Right lobe of liver (tissue), 6 donors: ENCODE results near the gene BEGAIN. TPM values are rescaled to one million over a fixed set of nuclear protein-coding genes. Genes with fewer than 3 reads are reported as not detected.

Experiments used
- ATAC-seq, 4 donors: fragments of 200-7000 bp; cut with Tn5 transposase; one replicate each; pipeline ENCODE4 v1.9.1; 2020; ENCODE audit warnings: mild to moderate bottlenecking in 4 of 4, moderate library complexity in 4 of 4
- DNase-seq, 3 donors: peaks; one replicate each; pipeline ENCODE4 v3.0.0-alpha.2; 2020
- H3K27ac ChIP-seq, 3 donors: fragments of 200-600 bp; one replicate each; pipeline ENCODE4 v1.8.0; 2022
- H3K27me3 ChIP-seq, 2 donors: fragments of 200-600 bp; one replicate each; pipeline ENCODE4 v1.8.0; 2022
- H3K36me3 ChIP-seq, 4 donors: fragments of 200-600 bp; sonication (generic) in 1 of 4; one replicate each; pipeline versions ENCODE4 v1.5.1 to v1.8.0; 2017 to 2022; ENCODE audit warnings: control low read depth in 1 of 4
- H3K4me1 ChIP-seq, 4 donors: fragments of 200-600 bp; sonication (generic) in 1 of 4; one replicate each; pipeline versions ENCODE4 v1.5.1 to v1.8.0; 2017 to 2022; ENCODE audit warnings: control low read depth in 1 of 4
- H3K4me3 ChIP-seq, 3 donors: fragments of 200-600 bp; one replicate each; pipeline ENCODE4 v1.8.0; 2022
- H3K9me3 ChIP-seq, 4 donors: fragments of 200-600 bp; sonication (generic) in 1 of 4; one replicate each; pipeline versions ENCODE4 v1.5.1 to v1.8.0; 2017 to 2022; ENCODE audit warnings: control low read depth in 1 of 4
- CTCF ChIP-seq, 4 donors: fragments of 200-600 bp in 3 of 4; fragments of 450-650 bp in 1 of 4; IDR thresholded peaks; one replicate each; pipeline versions ENCODE4 v1.5.1 to v1.8.0; 2016 to 2022; ENCODE audit warnings: antibody characterized with exemption in 4 of 4, mild to moderate bottlenecking in 2 of 4
- POLR2A ChIP-seq: fragments of 450-650 bp; IDR thresholded peaks from one replicate; pipeline ENCODE4 v1.6.1; 2017; ENCODE audit warnings: antibody characterized with exemption, mild to moderate bottlenecking
- WGBS: methylation state at CpG from one replicate; pipeline ENCODE4 v1.1.6; 2018; ENCODE audit warnings: low coverage, low lambda C conversion rate; ENCODE audit not compliant: insufficient coverage; ENCODE audit errors: missing lambda C conversion rate; 5-methylcytosine and 5-hydroxymethylcytosine counted together
- intact Hi-C, 2 donors: fragments of 100-400 bp; cut with DNase I; formaldehyde crosslinking; loops; one replicate each; pipeline versions ENCODE4 v1.11.2 to v1.14.1; 2022
- total RNA-seq, 6 experiments: library from RNA; depleted of rRNA in 2 of 6; stranded (reverse); fragments of >200 nt in 2 of 6; fragmentation: NEBNext Ultra II Directional in 3 of 6; extraction: Animal tissue kit (Norgen Biotek cat#: 25700) in 3 of 6; gene quantifications; one replicate each; pipeline versions ENCODE4 v1.1.0 to v1.2.4, GENCODE V29; 2016 to 2023
- donor health status: DM: no; HTN: yes; CAD: no.
- donor health status: DM: no; HTN: no; CAD: no.
- donor health status: DM: no; HTN: no; CAD: no.
- donor health status: DM: no; HTN: yes; CAD: no.
- donor health status: DM: no; HTN: yes; CAD: no.

BEGAIN gene
- total RNA-seq, 6 experiments from 2014 or later = 0.12 to 0.61 (median 0.34) TPM

- no peak for TF ChIP-seq POLR2A
- intact Hi-C loops = no loop called here
- DNase-seq (peak; percentile 15 to 23 (median 18)), ATAC-seq (no peak)
- Histone ChIP-seq H3K27me3 (no peaks in the 10 kb centered on the region), H3K4me1 (no peaks in the 10 kb centered on the region), H3K9me3 (no peaks in the 10 kb centered on the region), H3K4me3 (no peak overlapping the region), H3K36me3 (no peaks in the 10 kb centered on the region), H3K27ac (no peak overlapping the region)
- 53% methylated on average over 3 of the region's 13 CpGs for WGBS
Observed at GRCh38 chr14:100604121-100604501, 16.9 kb upstream of the BEGAIN start.

- H3K4me1 ChIP-seq = no peaks in the 10 kb centered on the region
- WGBS = 92% methylated on average over 8 of the region's 18 CpGs
- H3K9me3 ChIP-seq = no peaks in the 10 kb centered on the region
- intact Hi-C loops = no loop called here
- no peaks in the 10 kb centered on the region for H3K27me3 ChIP-seq
- TF ChIP-seq POLR2A (no peak), CTCF (IDR thresholded peaks at IDR 0.05) (no peak)
- H3K4me3 ChIP-seq = no peak overlapping the region
- H3K36me3 ChIP-seq = no peaks in the 10 kb centered on the region
- H3K27ac ChIP-seq = no peak overlapping the region
- ATAC-seq (peak in 1 of 4 donors; percentile 8), DNase-seq (peak; percentile 17 to 48 (median 39))
Observed at GRCh38 chr14:100603341-100604120, 16.3 kb upstream of the BEGAIN start.

- Histone ChIP-seq H3K27ac (no peak overlapping the region), H3K36me3 (no peaks in the 10 kb centered on the region), H3K4me3 (no peak overlapping the region), H3K9me3 (no peaks in the 10 kb centered on the region), H3K4me1 (no peaks in the 10 kb centered on the region), H3K27me3 (no peaks in the 10 kb centered on the region)
- 68% methylated on average over 5 of the region's 7 CpGs for WGBS
- ATAC-seq (no peak), DNase-seq (peak in 1 of 3 donors; percentile 14)
- TF ChIP-seq CTCF (IDR thresholded peaks at IDR 0.05) (no peak), POLR2A (no peak)
- intact Hi-C loops = no loop called here
Observed at GRCh38 chr14:100602621-100603230, 15.5 kb upstream of the BEGAIN start.

GRCh38 chr14:100601914-100602313 lies 14.7 kb upstream of the BEGAIN start:
- H3K27me3 ChIP-seq = no peaks in the 10 kb centered on the region
- intact Hi-C loops = no loop called here
- no peaks in the 10 kb centered on the region for H3K4me1 ChIP-seq
- H3K9me3 ChIP-seq = no peaks in the 10 kb centered on the region
- DNase-seq = no peak
- TF ChIP-seq CTCF (IDR thresholded peaks at IDR 0.05) (no peak), POLR2A (no peak)
- no peak overlapping the region for H3K27ac ChIP-seq
- no peak for ATAC-seq
- 80% methylated on average over 4 of the region's 4 CpGs for WGBS
- no peak overlapping the region for H3K4me3 ChIP-seq
- H3K36me3 ChIP-seq = no peaks in the 10 kb centered on the region

GRCh38 chr14:100601064-100601463 lies 13.8 kb upstream of the BEGAIN start:
- H3K9me3 ChIP-seq = no peaks in the 10 kb centered on the region
- WGBS = 57% methylated on average over 2 of the region's 2 CpGs
- no peaks in the 10 kb centered on the region for H3K4me1 ChIP-seq
- ATAC-seq = no peak
- intact Hi-C loops = no loop called here
- no peaks in the 10 kb centered on the region for H3K36me3 ChIP-seq
- H3K4me3 ChIP-seq = no peak overlapping the region
- no peak overlapping the region for H3K27ac ChIP-seq
- TF ChIP-seq POLR2A = no peak
- TF ChIP-seq CTCF (IDR thresholded peaks at IDR 0.05) = no peak
- H3K27me3 ChIP-seq = no peaks in the 10 kb centered on the region
- no peak for DNase-seq
